ENCODE results near the gene SIGLEC15. TPM values are rescaled to one million over a fixed set of nuclear protein-coding genes. Genes with fewer than 3 reads are reported as not detected.

SIGLEC15 gene
- polyA plus RNA-seq, 4 donors: 0.90 to 8.6 (median 1.8) TPM

DNA sequence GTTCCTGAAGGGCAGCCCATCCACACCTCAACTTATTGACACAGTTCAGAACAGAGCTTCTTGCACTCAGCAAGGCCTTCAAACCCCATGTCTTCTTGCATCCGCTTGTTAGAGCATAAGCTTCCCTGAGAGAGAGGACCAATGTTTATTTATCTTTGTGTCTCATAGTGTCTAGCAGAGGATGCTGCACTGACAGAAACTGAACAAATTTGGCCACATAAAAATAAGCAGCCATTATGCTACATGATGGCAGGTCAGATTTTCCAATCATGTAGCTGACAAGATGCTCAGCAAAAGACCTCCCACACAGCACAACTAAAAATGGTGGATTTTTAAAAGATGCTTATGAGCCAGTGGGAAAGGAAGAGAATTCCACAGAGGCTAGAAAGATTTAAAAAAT is 38.1 kb upstream of the SIGLEC15 start:
- Histone ChIP-seq H3K27ac (ENCODE audit: low read depth in 1 of 3, low read length in 2 of 3) (no peak overlapping the region), H3K9me3 (ENCODE audit: control insufficient read depth in 2 of 2, insufficient read depth in 1 of 2, low read depth in 1 of 2, low read length in 1 of 2) (peaks cover 0 to 2% of the 10 kb centered on the region in 2 donors), H3K4me1 (ENCODE audit: control insufficient read depth in 3 of 3, insufficient read depth in 2 of 3, low read depth in 1 of 3, low read length in 2 of 3) (no peaks in the 10 kb centered on the region), H3K4me3 (ENCODE audit: low read depth in 1 of 3, low read length in 3 of 3) (no peak overlapping the region), H3K36me3 (ENCODE audit: control insufficient read depth in 3 of 3, insufficient read depth in 2 of 3, low read depth in 1 of 3, low read length in 3 of 3) (no peaks in the 10 kb centered on the region), H3K27me3 (ENCODE audit: control insufficient read depth in 3 of 3, insufficient read depth in 3 of 3, low read length in 3 of 3) (no peaks in the 10 kb centered on the region)
- no peak for DNase-seq
- FAIRE-seq: no peak
- 91 to 100% (median 97%) methylated on average over 1 of the region's 1 CpG for whole genome bisulfite sequencing, 3 donors

DNA sequence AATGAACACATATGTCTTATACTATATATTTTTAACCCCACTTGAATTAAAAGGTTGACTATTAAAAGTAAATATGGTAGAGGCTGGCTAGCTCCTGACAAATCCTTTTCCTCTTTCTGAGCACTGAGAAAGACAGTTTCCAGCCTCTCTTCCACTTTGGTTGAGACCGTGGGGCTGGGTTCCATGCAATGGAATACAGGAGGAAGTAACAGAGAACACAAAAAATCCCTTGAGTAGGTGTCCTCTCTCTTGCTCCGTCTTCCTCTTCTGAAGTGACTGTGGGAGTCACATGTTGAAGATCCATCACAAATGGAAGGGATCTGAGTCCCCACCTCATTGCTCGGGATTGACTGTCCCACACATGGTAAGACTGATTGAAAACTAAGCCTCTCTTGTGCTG is 36.6 kb upstream of the SIGLEC15 start:
- Histone ChIP-seq H3K4me3 (ENCODE audit: low read depth in 1 of 3, low read length in 3 of 3) (no peak overlapping the region), H3K27ac (ENCODE audit: low read depth in 1 of 3, low read length in 2 of 3) (no peak overlapping the region), H3K36me3 (ENCODE audit: control insufficient read depth in 3 of 3, insufficient read depth in 2 of 3, low read depth in 1 of 3, low read length in 3 of 3) (no peaks in the 10 kb centered on the region), H3K4me1 (ENCODE audit: control insufficient read depth in 3 of 3, insufficient read depth in 2 of 3, low read depth in 1 of 3, low read length in 2 of 3) (no peaks in the 10 kb centered on the region), H3K9me3 (ENCODE audit: control insufficient read depth in 2 of 2, insufficient read depth in 1 of 2, low read depth in 1 of 2, low read length in 1 of 2) (peaks cover 0 to 3% of the 10 kb centered on the region in 2 donors), H3K27me3 (ENCODE audit: control insufficient read depth in 3 of 3, insufficient read depth in 3 of 3, low read length in 3 of 3) (no peaks in the 10 kb centered on the region)
- FAIRE-seq: no peak
- DNase-seq: no peak
- WGBS, 3 donors: 83 to 89% (median 87%) methylated on average over 3 of the region's 3 CpGs

DNA sequence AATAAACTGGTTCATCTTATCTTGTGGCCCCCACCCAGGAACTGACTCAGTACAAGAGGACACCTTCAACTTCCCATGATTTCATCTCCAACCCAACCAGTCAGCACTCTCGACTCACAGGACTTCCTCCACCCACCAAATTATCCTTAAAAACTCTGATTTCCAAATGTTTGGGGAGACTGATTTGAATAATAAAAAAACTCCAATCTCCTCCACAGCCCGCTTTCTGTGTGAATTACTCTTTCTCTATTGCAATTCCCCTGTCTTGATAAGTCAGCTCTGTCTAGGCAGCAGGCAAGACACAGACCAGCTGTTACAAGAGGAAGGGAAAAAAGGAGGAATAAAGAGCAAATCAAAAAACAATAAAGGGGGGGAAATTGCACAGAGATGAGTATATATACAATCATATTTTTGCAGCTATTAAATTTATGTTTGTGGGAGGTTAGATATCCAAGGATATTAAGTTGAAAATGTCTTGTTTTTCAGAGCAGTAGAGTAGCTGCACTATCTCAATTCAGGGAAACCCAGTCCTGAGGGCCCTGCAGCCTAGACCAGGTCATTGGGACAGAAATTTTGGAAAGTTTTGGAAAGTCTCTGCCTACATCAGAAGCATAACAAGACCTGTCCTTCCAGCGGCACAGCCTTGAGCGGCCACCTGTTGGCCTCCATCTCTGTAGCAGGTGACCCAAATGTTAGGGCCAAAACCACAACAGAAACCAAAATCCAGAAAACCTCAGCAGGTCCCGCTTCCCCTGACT is 32.8 kb upstream of the SIGLEC15 start:
- H3K4me1 ChIP-seq (ENCODE audit: control insufficient read depth in 3 of 3, insufficient read depth in 2 of 3, low read depth in 1 of 3, low read length in 2 of 3): no peaks in the 10 kb centered on the region
- 85 to 91% (median 89%) methylated on average over 5 of the region's 5 CpGs for WGBS, 3 donors

DNA sequence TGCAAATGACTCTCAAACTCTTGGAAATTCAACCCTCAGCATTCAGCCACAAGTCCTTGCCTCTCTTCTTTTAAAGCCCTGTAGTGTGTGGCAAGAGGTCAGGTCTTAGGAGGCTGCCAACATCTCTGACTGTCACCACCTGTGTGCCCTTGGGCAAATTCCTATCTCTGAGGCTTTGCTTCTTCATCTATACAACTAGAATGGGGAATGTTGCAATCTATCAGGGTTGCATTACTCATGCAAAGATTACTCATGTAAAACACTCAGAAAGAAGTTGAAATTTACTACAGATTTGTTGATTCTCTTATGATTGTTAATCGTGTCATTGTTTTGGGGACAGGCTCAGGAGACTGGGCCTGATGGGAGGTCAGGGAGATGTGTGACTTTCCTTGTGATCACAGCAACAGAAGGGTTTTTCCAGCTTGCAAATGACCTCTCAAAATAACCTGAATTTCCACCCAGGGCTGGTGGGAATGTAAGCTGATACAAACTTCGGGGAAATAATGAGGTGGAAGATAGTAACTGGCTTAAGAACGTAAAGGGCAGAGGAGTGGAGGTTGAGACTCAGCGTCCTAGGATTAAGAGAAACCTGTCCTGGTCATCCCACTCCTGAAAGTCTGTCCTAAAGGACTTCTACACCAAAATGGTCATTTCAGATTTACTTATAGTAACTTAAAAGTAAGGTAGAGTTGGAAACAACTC is 32.1 kb upstream of the SIGLEC15 start:
- FAIRE-seq: no peak
- H3K27me3 ChIP-seq (ENCODE audit: control insufficient read depth in 3 of 3, insufficient read depth in 3 of 3, low read length in 3 of 3): no peaks in the 10 kb centered on the region
- no peaks in the 10 kb centered on the region for H3K4me1 ChIP-seq (ENCODE audit: control insufficient read depth in 3 of 3, insufficient read depth in 2 of 3, low read depth in 1 of 3, low read length in 2 of 3)
- no peak for DNase-seq
- WGBS, 3 donors: 59 to 61% (median 60%) methylated on average over 4 of the region's 4 CpGs
- no peak overlapping the region for H3K27ac ChIP-seq (ENCODE audit: low read depth in 1 of 3, low read length in 2 of 3)
- no peaks in the 10 kb centered on the region for H3K36me3 ChIP-seq (ENCODE audit: control insufficient read depth in 3 of 3, insufficient read depth in 2 of 3, low read depth in 1 of 3, low read length in 3 of 3)
- no peak overlapping the region for H3K4me3 ChIP-seq (ENCODE audit: low read depth in 1 of 3, low read length in 3 of 3)
- peaks cover 0 to 3% of the 10 kb centered on the region in 2 donors for H3K9me3 ChIP-seq (ENCODE audit: control insufficient read depth in 2 of 2, insufficient read depth in 1 of 2, low read depth in 1 of 2, low read length in 1 of 2)

More for the DNA sequence above, 32.8 kb upstream of the SIGLEC15 start:
- no peaks in the 10 kb centered on the region for H3K27me3 ChIP-seq (ENCODE audit: control insufficient read depth in 3 of 3, insufficient read depth in 3 of 3, low read length in 3 of 3)
- no peak overlapping the region for H3K4me3 ChIP-seq (ENCODE audit: low read depth in 1 of 3, low read length in 3 of 3)
- peaks cover 0 to 3% of the 10 kb centered on the region in 2 donors for H3K9me3 ChIP-seq (ENCODE audit: control insufficient read depth in 2 of 2, insufficient read depth in 1 of 2, low read depth in 1 of 2, low read length in 1 of 2)
- DNase-seq: no peak
- H3K36me3 ChIP-seq (ENCODE audit: control insufficient read depth in 3 of 3, insufficient read depth in 2 of 3, low read depth in 1 of 3, low read length in 3 of 3): no peaks in the 10 kb centered on the region
- H3K27ac ChIP-seq (ENCODE audit: low read depth in 1 of 3, low read length in 2 of 3): no peak overlapping the region
- no peak for FAIRE-seq

DNA sequence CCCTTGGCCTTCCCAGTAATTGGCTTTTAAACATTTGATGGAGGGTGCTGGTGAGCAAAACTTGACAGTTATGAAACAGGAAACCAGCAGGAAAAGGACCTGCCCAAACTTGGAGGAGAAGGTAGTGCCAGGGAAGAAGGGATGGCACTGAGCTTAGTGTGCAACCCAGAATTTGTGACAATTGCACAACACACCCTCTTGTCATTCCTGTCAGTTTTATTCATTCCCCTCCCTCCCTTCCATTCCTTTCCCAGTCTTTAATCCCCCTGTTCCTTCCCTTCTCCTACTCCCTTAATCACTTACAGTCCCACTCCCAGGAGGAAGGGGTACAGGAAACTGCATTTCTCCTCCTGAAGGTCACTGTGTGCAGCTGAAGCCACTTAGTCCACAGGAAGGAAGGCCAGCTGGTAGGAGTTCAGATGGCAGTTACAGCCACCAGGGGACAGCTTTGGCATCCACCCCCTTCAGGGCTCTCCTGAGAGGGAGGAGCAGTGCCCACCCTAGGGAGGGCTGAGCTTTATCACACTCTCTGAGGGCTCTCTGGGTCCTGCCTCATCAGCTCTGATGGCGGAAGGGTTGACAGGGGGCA is 24.0 kb upstream of the SIGLEC15 start:
- no peaks in the 10 kb centered on the region for H3K36me3 ChIP-seq (ENCODE audit: control insufficient read depth in 3 of 3, insufficient read depth in 2 of 3, low read depth in 1 of 3, low read length in 3 of 3)
- no peak overlapping the region for H3K4me3 ChIP-seq (ENCODE audit: low read depth in 1 of 3, low read length in 3 of 3)
- peaks cover 0 to 5% of the 10 kb centered on the region in 2 donors for H3K9me3 ChIP-seq (ENCODE audit: control insufficient read depth in 2 of 2, insufficient read depth in 1 of 2, low read depth in 1 of 2, low read length in 1 of 2)
- H3K27ac ChIP-seq (ENCODE audit: low read depth in 1 of 3, low read length in 2 of 3): no peak overlapping the region
- WGBS, 3 donors: 85 to 97% (median 92%) methylated on average over 1 of the region's 1 CpG
- DNase-seq: no peak
- H3K4me1 ChIP-seq (ENCODE audit: control insufficient read depth in 3 of 3, insufficient read depth in 2 of 3, low read depth in 1 of 3, low read length in 2 of 3): peaks cover 0 to 3% (median 0%) of the 10 kb centered on the region in 3 donors
- FAIRE-seq: no peak
- no peaks in the 10 kb centered on the region for H3K27me3 ChIP-seq (ENCODE audit: control insufficient read depth in 3 of 3, insufficient read depth in 3 of 3, low read length in 3 of 3)

DNA sequence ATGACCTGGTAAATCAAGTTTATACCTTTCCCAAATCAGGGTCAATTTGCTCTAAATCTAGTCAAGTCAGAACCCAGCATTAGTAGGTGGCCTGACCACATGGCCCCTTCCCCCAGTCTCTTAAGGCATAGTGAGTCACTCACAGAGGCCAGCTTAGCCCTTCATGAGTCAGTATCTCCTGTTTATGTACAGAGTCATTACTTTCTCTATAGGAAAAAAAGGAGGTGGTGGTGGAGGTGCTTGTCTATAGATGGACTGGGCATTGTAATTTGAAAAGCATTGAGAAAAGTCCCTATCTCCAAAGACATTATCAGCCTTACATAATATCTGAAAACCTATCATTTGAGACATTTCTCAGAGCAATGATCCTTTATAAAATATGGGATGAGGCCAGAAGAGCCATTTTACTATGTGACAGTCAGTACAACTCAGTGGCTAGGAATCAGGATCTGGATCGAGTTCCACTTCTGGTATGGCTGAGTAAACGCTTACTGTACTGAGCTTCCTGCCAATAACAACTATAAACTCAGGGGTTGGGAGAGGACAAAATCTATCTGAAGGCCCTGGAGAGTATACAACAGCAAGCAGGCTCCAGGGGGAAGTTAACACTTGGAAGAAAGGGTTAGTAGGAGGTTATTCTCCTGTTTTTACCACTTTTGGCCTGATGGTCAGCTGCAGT is 22.5 kb upstream of the SIGLEC15 start:
- Histone ChIP-seq H3K36me3 (ENCODE audit: control insufficient read depth in 3 of 3, insufficient read depth in 2 of 3, low read depth in 1 of 3, low read length in 3 of 3) (no peaks in the 10 kb centered on the region), H3K9me3 (ENCODE audit: control insufficient read depth in 2 of 2, insufficient read depth in 1 of 2, low read depth in 1 of 2, low read length in 1 of 2) (peaks cover 0 to 5% of the 10 kb centered on the region in 2 donors), H3K4me3 (ENCODE audit: low read depth in 1 of 3, low read length in 3 of 3) (no peak overlapping the region), H3K27me3 (ENCODE audit: control insufficient read depth in 3 of 3, insufficient read depth in 3 of 3, low read length in 3 of 3) (no peaks in the 10 kb centered on the region), H3K4me1 (ENCODE audit: control insufficient read depth in 3 of 3, insufficient read depth in 2 of 3, low read depth in 1 of 3, low read length in 2 of 3) (peaks cover 0 to 14% (median 0%) of the 10 kb centered on the region in 3 donors), H3K27ac (ENCODE audit: low read depth in 1 of 3, low read length in 2 of 3) (no peak overlapping the region)
- FAIRE-seq (no peak), DNase-seq (no peak)
- WGBS, 3 donors: 61 to 75% (median 69%) methylated on average over 2 of the region's 2 CpGs

DNA sequence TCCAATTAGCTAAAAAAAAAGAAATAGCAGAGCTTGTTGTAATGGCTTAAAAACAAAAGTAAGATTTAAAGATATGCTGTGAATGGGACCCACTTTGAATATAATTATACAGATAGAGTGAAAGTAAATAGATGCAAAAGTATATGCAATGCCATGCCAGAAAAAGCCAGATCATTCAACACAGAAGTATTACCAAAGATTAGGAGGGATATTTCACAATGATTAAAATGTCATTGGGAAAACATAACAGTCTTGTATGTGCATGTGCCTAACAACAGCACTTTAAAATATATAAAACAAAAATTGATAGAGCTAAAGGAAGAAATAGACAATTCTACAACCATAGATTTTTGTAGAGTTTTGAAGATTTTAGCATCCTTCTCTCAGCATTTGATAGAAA is 19.9 kb upstream of the SIGLEC15 start:
- DNase-seq (no peak), FAIRE-seq (no peak)
- no peak overlapping the region for H3K4me3 ChIP-seq (ENCODE audit: low read depth in 1 of 3, low read length in 3 of 3)
- peaks cover 0 to 14% (median 0%) of the 10 kb centered on the region in 3 donors for H3K4me1 ChIP-seq (ENCODE audit: control insufficient read depth in 3 of 3, insufficient read depth in 2 of 3, low read depth in 1 of 3, low read length in 2 of 3)
- no peaks in the 10 kb centered on the region for H3K36me3 ChIP-seq (ENCODE audit: control insufficient read depth in 3 of 3, insufficient read depth in 2 of 3, low read depth in 1 of 3, low read length in 3 of 3)
- H3K27me3 ChIP-seq (ENCODE audit: control insufficient read depth in 3 of 3, insufficient read depth in 3 of 3, low read length in 3 of 3): no peaks in the 10 kb centered on the region
- H3K9me3 ChIP-seq (ENCODE audit: control insufficient read depth in 2 of 2, insufficient read depth in 1 of 2, low read depth in 1 of 2, low read length in 1 of 2): peaks cover 0 to 5% of the 10 kb centered on the region in 2 donors
- no peak overlapping the region for H3K27ac ChIP-seq (ENCODE audit: low read depth in 1 of 3, low read length in 2 of 3)

DNA sequence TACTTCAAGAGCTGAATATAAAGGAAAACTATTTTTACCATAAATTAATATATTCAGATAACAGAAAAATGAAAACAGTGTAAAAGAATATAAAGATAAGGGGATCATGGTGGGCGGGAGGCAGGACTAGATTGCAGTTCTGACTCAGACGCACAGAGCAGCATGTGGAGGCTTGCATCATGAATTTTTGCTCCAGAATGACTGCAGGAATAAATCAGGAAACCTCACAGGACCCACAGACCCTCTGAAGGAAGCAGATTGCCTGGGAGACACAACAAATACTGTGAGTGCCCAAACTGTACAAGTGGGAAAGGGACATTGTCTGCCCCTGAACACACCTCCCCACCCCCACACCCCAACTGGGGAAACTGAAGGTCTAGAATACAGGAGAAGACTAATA is 19.2 kb upstream of the SIGLEC15 start:
- Histone ChIP-seq H3K27ac (ENCODE audit: low read depth in 1 of 3, low read length in 2 of 3) (peak overlapping the region in 2 of 3 donors; percentile 12 to 39), H3K4me3 (ENCODE audit: low read depth in 1 of 3, low read length in 3 of 3) (no peak overlapping the region)
- FAIRE-seq: no peak

More for the DNA sequence above, 19.2 kb upstream of the SIGLEC15 start:
- peaks cover 0 to 14% (median 0%) of the 10 kb centered on the region in 3 donors for H3K4me1 ChIP-seq (ENCODE audit: control insufficient read depth in 3 of 3, insufficient read depth in 2 of 3, low read depth in 1 of 3, low read length in 2 of 3)
- no peaks in the 10 kb centered on the region for H3K36me3 ChIP-seq (ENCODE audit: control insufficient read depth in 3 of 3, insufficient read depth in 2 of 3, low read depth in 1 of 3, low read length in 3 of 3)
- peaks cover 0 to 5% of the 10 kb centered on the region in 2 donors for H3K9me3 ChIP-seq (ENCODE audit: control insufficient read depth in 2 of 2, insufficient read depth in 1 of 2, low read depth in 1 of 2, low read length in 1 of 2)
- H3K27me3 ChIP-seq (ENCODE audit: control insufficient read depth in 3 of 3, insufficient read depth in 3 of 3, low read length in 3 of 3): no peaks in the 10 kb centered on the region
- peak in 1 of 2 donors; percentile 15 for DNase-seq
- WGBS, 3 donors: 29 to 52% (median 43%) methylated on average over 2 of the region's 2 CpGs
